ENCODE measurements around the gene MS4A4A. TPM values are rescaled to one million over a fixed set of nuclear protein-coding genes. Genes with fewer than 3 reads are reported as not detected.

The MS4A4A gene
- total and polyA plus RNA-seq, 2 of the 13 experiments (the other 11 are each of a cell fraction or from before 2014, with no cell fraction given), result not detected

GRCh38 chr11:60343094-60343704, 62.7 kb downstream of the MS4A4A start:
- H3K79me2 ChIP-seq (ENCODE audit: insufficient read depth, low read length), result no peaks in the 10 kb centered on the region
- no peak overlapping the region for H3K9ac ChIP-seq (ENCODE audit: insufficient read depth, low read depth, low read length)
- no peaks in the 10 kb centered on the region for H3K4me1 ChIP-seq (ENCODE audit: insufficient read depth, low read length)
- H3K36me3 ChIP-seq (replicated peaks in 1 of 2; ENCODE audit: control insufficient read depth in 1 of 2, insufficient read depth in 2 of 2, low read length in 2 of 2), result no peaks in the 10 kb centered on the region
- WGBS (ENCODE audit: low lambda C conversion rate), result 38% methylated on average over 10 of the region's 10 CpGs
- TF ChIP-seq POGZ (CRISPR knock-in tag; IDR thresholded peaks at IDR 0.05), result no peak
- no peak for TF ChIP-seq GABPA (IDR thresholded peaks at IDR 0.05; ENCODE audit: low read depth, low read length)
- no peak for TF ChIP-seq GABPA (CRISPR knock-in tag; IDR thresholded peaks at IDR 0.05; ENCODE audit: low read depth)
- peak; percentile 32; the same call in 1 of the 2 replicates for TF ChIP-seq CTCF (CRISPR knock-in tag; IDR thresholded peaks at IDR 0.05)
- no peak for TF ChIP-seq ZNF253 (CRISPR knock-in tag; IDR thresholded peaks at IDR 0.05; ENCODE audit: borderline replicate concordance)
- TF ChIP-seq RBM22 (optimal IDR thresholded peaks at IDR 0.05; ENCODE audit: low read length), result no peak
- no peak for TF ChIP-seq ZNF503 (CRISPR knock-in tag; IDR thresholded peaks at IDR 0.05)
- no peak for TF ChIP-seq ZNF670 (CRISPR knock-in tag; IDR thresholded peaks at IDR 0.05; ENCODE audit: borderline replicate concordance)
- FAIRE-seq, result no peak
- H3K4me2 ChIP-seq (ENCODE audit: low read depth, low read length), result no peak overlapping the region
- in situ Hi-C loops (cut with HindIII; ENCODE audit: extremely low pct_ligation_motif_present, low pct_unique_long_range_greater_than_20kb), result loop anchor here (25.0 kb wide), 1 partner anchor 144 kb away; the partner anchor contains the start of gene MS4A12
- no TSS peak for BruUV-seq (replicated peaks)
- H3K4me3 ChIP-seq (replicated peaks in 1 of 3; ENCODE audit: insufficient read depth in 1 of 3, low read depth in 2 of 3, low read length in 3 of 3), result no peak overlapping the region
- peak; percentile 18 for DNase-seq (ENCODE audit: low spot score)
- H3K27ac ChIP-seq (ENCODE audit: extremely low read length, insufficient read depth, low read length), result no peak overlapping the region
- ATAC-seq, result no peak
- no peak overlapping the region for H2AFZ ChIP-seq (ENCODE audit: low read length)
- H4K20me1 ChIP-seq (ENCODE audit: insufficient read depth, low read length), result no peaks in the 10 kb centered on the region
- ChIA-PET POLR2A (no interaction called here), CTCF (ENCODE audit: low intra/inter-chr PET ratio, low total read pairs) (interaction anchor here (1.1 kb wide), 2 partner anchors 20 to 276 kb away, joined by 3 to 4 read pairs; no protein-coding TSS in a partner anchor)
- intact Hi-C loops (cut with micrococcal nuclease; ENCODE audit: unreplicated experiment), result loop anchor here (5.0 kb wide), 1 partner anchor 274 kb away; no protein-coding TSS in a partner anchor
- no peaks in the 10 kb centered on the region for H3K9me3 ChIP-seq (ENCODE audit: low read length)
- peaks cover 0 to 2% of the 10 kb centered on the region in 2 experiments; a peak in 1 of 5 replicates for H3K27me3 ChIP-seq (ENCODE audit: control insufficient read depth in 1 of 2, insufficient read depth in 2 of 2, low read length in 2 of 2)

All from HepG2 (cell line).